Peyer's patch (tissue), 4 donors: ENCODE results near the gene UBE3C. TPM values are rescaled to one million over a fixed set of nuclear protein-coding genes. Genes with fewer than 3 reads are reported as not detected.

Experiments used
- DNase-seq, 3 donors: peaks; one replicate each; pipeline ENCODE4 v3.0.0-alpha.2; 2017 to 2019
- H3K27ac ChIP-seq, 4 donors: fragments of 200-600 bp; sonication (generic); one replicate each; pipeline ENCODE4 v1.5.1; 2016 to 2019
- H3K27me3 ChIP-seq, 2 donors: fragments of 200-600 bp; sonication (generic); one replicate each; pipeline ENCODE4 v1.5.1; 2019
- H3K36me3 ChIP-seq, 3 donors: fragments of 200-600 bp; sonication (generic); one replicate each; pipeline ENCODE4 v1.5.1; 2016 to 2019
- H3K4me1 ChIP-seq, 4 donors: fragments of 200-600 bp; sonication (generic); one replicate each; pipeline ENCODE4 v1.5.1; 2016 to 2019
- H3K4me3 ChIP-seq, 4 donors: fragments of 200-600 bp; sonication (generic); 1 replicate in 3 of 4; 2 replicates in 1 of 4; pipeline ENCODE4 v1.5.1; 2016 to 2019; ENCODE audit warnings: mild to moderate bottlenecking in 1 of 4
- H3K9me3 ChIP-seq, 4 donors: fragments of 200-600 bp; sonication (generic); one replicate each; pipeline ENCODE4 v1.5.1; 2016 to 2019; ENCODE audit warnings: mild to moderate bottlenecking in 1 of 4
- POLR2A ChIP-seq, 2 donors: fragments of 450-650 bp; IDR thresholded peaks; one replicate each; pipeline ENCODE4 v1.5.1; 2017; ENCODE audit warnings: antibody characterized with exemption in 2 of 2, mild to moderate bottlenecking in 2 of 2, moderate library complexity in 2 of 2
- total RNA-seq, 4 donors: library from RNA; depleted of rRNA; stranded (reverse); fragments of >200 nt; gene quantifications; one replicate each; pipeline ENCODE4 v1.1.0, GENCODE V29; 2016
- TF ChIP-seq, protein P1 (sequence below), 6 experiments: fragments of 450-650 bp in 4 of 6; fragments of 200-600 bp in 2 of 6; sonication (generic) in 1 of 6; IDR thresholded peaks; one replicate each; pipeline ENCODE4 v1.5.1; 2017 to 2019; ENCODE audit warnings: antibody characterized with exemption in 6 of 6, mild to moderate bottlenecking in 3 of 6, moderate library complexity in 1 of 6

Gene UBE3C
- total RNA-seq, 4 donors from 2014 or later: 76.4 to 106 (median 101) TPM

DNA sequence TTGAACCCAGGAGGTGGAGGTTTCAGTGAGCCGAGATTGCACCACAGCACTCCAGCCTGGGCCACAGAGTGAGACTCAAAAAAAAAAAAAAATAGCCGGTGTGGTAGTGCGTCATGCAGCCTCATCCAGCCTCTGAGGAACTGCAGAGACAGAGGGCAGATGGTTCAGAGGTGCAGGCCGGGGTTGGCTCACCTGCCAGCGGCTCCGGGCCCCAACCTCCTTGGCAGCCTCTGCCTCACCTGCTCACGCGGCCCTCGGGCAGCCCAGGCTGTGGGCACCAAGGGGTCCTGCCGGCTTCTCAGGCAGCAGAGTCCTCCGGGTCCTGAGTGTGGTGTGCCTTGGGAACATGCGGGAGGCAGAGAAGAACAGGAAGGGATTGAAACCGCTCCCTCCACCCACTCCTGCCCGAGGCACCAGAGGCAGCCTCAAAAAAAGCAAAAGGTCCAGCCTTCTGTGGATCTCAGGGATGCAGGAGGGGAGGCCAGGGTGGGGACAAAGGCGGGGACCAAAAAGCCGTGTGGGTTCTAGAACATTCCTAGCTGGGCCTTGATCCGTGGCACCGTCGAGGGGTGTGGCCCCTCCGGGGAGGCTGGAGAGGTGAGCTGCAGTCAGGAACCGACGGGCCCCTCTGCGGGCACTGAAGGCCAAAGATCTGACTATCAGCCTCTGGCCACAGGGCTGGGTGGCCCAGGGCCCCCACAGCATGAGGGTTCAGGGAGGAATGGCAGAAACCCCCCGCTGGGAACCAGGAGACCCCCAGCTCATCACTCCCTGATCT, 142.7 kb downstream of the UBE3C start:
- Histone ChIP-seq H3K4me3 (peak overlapping the region in 1 of 4 donors; percentile 19), H3K27ac (peak overlapping the region in 2 of 4 donors; percentile 55 to 74), H3K4me1 (peaks cover 0 to 22% (median 6%) of the 10 kb centered on the region in 4 donors), H3K36me3 (no peaks in the 10 kb centered on the region), H3K9me3 (peaks cover 0 to 8% (median 0%) of the 10 kb centered on the region in 4 donors), H3K27me3 (no peaks in the 10 kb centered on the region)
- no peak for DNase-seq
- TF ChIP-seq, protein P1, sequence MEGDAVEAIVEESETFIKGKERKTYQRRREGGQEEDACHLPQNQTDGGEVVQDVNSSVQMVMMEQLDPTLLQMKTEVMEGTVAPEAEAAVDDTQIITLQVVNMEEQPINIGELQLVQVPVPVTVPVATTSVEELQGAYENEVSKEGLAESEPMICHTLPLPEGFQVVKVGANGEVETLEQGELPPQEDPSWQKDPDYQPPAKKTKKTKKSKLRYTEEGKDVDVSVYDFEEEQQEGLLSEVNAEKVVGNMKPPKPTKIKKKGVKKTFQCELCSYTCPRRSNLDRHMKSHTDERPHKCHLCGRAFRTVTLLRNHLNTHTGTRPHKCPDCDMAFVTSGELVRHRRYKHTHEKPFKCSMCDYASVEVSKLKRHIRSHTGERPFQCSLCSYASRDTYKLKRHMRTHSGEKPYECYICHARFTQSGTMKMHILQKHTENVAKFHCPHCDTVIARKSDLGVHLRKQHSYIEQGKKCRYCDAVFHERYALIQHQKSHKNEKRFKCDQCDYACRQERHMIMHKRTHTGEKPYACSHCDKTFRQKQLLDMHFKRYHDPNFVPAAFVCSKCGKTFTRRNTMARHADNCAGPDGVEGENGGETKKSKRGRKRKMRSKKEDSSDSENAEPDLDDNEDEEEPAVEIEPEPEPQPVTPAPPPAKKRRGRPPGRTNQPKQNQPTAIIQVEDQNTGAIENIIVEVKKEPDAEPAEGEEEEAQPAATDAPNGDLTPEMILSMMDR (IDR thresholded peaks at IDR 0.05): no peak
- TF ChIP-seq POLR2A (IDR thresholded peaks at IDR 0.05): peak in 1 of 2 donors; percentile 14

DNA sequence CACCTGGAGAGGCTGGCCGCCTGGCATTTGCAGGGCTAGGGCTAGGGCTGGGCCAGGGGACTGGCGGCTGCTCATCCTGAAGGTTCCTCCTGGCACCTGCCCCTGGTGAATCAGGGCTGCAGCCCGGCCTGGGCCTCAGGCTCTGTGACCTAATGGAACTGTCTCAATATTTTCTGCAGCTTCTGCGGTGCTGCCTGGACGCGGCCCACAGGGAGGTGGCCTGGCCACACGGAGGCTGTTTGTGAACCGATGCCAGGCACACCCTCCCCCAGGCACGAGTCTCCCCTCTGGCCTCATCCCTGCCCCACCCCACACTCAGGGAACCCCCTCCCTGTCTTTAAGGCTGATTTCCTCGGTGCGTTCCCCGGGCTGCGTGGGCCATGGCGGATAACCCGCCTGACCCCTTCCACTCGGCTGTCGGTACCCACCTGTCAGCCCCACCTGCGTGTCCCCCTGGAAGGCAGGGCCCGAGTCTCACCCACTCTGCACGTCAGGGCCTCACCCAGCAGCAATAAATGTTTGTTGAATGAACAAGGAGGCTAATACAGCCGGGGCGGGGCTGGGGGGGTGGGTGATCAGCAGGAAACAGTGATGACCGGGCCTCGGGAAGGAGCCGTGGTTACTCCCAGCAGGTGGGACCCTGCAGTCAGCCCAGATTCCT, 143.5 kb downstream of the UBE3C start:
- H3K9me3 ChIP-seq: peaks cover 0 to 8% (median 0%) of the 10 kb centered on the region in 4 donors
- peak overlapping the region in 2 of 4 donors; percentile 55 to 74 for H3K27ac ChIP-seq
- H3K4me3 ChIP-seq: peak overlapping the region in 2 of 4 donors; percentile 19 to 32
- peak in 2 of 3 donors; percentile 72 to 82 for DNase-seq
- H3K4me1 ChIP-seq: peaks cover 0 to 22% (median 6%) of the 10 kb centered on the region in 4 donors
- TF ChIP-seq, protein P1 (IDR thresholded peaks at IDR 0.05): no peak
- no peak for TF ChIP-seq POLR2A (IDR thresholded peaks at IDR 0.05)
- H3K27me3 ChIP-seq: no peaks in the 10 kb centered on the region
- no peaks in the 10 kb centered on the region for H3K36me3 ChIP-seq

DNA sequence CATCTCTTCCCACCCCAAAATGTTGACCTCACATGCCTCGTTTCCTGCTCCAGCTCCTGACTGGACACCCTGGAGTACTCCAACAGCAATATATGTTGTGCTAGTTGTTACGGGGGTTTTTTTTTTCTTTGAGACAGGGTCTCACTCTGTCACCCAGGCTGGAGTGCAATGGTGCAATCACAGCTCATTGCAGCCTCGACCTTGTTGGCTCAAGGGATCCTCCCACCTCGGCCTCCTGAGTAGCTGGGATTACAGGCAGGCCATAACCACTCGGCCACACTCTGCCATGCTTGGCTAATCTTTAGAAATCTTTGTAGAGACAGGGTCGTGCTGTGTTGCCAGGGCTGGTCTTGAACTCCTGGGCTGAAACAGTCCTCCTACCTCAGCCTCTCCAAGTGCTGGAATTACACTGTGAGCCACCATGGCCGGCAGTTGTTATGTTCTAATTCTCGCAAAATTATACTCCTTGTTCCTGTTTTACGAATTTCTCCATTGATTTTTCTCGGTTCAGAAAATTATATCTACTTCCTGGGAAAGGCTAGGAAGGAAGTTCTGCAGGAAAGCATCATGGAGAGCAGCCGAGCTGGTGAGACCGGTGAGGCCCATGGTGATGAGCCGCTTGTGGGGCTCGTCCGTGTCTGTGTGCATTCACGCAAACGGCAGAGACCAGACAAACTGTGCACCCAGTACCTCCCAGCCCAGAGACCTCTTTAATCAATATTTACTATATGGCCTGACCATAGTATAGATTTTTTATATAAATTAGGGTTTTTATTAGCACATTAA, 145.7 kb downstream of the UBE3C start:
- Histone ChIP-seq H3K4me3 (no peak overlapping the region), H3K9me3 (peaks cover 0 to 8% (median 0%) of the 10 kb centered on the region in 4 donors), H3K27me3 (no peaks in the 10 kb centered on the region), H3K4me1 (peaks cover 0 to 21% (median 3%) of the 10 kb centered on the region in 4 donors), H3K36me3 (no peaks in the 10 kb centered on the region), H3K27ac (no peak overlapping the region)
- TF ChIP-seq POLR2A (IDR thresholded peaks at IDR 0.05): no peak
- TF ChIP-seq, protein P1 (IDR thresholded peaks at IDR 0.05): no peak
- no peak for DNase-seq

DNA sequence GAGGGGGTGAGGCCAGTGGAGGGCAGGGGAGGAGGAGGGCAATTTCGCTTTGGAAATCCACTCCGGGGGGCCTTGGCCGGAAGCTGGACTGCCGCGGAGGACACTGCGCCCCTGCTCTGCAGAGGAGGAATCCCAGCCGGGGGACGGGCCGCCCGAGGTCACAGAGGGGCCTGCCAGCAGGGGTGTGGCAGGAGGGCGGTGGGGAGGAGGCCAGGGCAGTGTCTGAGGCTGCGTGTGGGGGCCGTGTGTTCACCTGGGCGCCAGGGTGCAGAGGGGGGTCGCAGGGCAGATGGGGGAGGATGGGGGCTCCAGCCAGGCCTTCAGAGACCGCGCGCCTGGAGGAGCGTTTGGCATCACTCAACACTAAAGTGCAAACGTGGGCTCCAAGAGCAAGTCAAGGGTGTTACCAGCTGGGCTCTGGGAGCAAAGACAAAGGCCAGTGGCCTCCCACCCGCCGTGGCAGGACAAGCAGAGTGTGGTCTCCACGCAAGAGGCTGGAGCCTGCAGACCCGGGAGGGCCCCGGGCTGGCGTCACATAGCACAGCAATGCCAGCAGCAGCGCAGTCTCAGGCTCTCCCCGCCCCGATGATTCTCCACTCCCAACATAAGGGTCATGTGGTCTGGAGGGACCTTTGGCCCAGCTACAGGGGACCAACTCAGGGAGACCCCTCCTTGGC, 152.8 kb downstream of the UBE3C start:
- no peaks in the 10 kb centered on the region for H3K27me3 ChIP-seq
- H3K9me3 ChIP-seq: no peaks in the 10 kb centered on the region
- no peaks in the 10 kb centered on the region for H3K36me3 ChIP-seq
- no peak overlapping the region for H3K4me3 ChIP-seq
- DNase-seq: no peak
- no peak for TF ChIP-seq POLR2A (IDR thresholded peaks at IDR 0.05)
- TF ChIP-seq, protein P1 (IDR thresholded peaks at IDR 0.05): no peak
- H3K4me1 ChIP-seq: peaks cover 0 to 24% (median 0%) of the 10 kb centered on the region in 4 donors
- no peak overlapping the region for H3K27ac ChIP-seq

DNA sequence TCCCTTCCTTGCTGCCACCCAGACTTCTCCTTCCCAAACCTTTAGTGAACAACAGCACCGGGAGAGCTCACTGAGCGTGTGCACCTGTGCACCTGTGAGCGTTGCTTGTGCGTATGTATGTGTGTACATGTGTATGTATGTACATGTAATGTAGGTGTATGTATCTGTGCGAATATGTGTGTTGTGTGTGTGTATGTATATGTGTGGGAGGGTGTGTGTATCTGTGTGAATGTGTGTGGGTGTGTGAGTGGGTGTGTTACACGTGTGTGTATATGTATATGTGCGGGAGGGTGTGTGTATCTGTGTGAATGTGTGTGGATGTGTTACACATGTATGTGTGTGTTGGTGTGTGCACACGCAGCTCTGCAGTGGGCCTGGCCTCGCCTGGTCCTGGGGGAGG, 153.5 kb downstream of the UBE3C start:
- Histone ChIP-seq H3K27me3 (no peaks in the 10 kb centered on the region), H3K27ac (no peak overlapping the region), H3K36me3 (no peaks in the 10 kb centered on the region), H3K9me3 (no peaks in the 10 kb centered on the region), H3K4me1 (peaks cover 0 to 24% (median 0%) of the 10 kb centered on the region in 4 donors), H3K4me3 (no peak overlapping the region)
- no peak for TF ChIP-seq POLR2A (IDR thresholded peaks at IDR 0.05)
- TF ChIP-seq, protein P1 (IDR thresholded peaks at IDR 0.05): no peak
- DNase-seq: no peak
